Lower lobe of right lung (tissue), 2 donors: ENCODE results near the gene MGAT5. TPM values are rescaled to one million over a fixed set of nuclear protein-coding genes. Genes with fewer than 3 reads are reported as not detected.
A peak's percentile ranks its signal among the peaks of the same experiment; 100 is the strongest.

Experiments used
- ATAC-seq, 2 donors: fragments of 200-7000 bp; cut with Tn5 transposase; one replicate each; pipeline ENCODE4 v1.9.1; 2020 to 2022; ENCODE audit warnings: mild to moderate bottlenecking in 2 of 2, moderate library complexity in 2 of 2
- DNase-seq: peaks from one replicate; pipeline ENCODE4 v3.0.0-alpha.2; 2020
- H3K27ac ChIP-seq: fragments of 200-600 bp; one replicate; pipeline ENCODE4 v1.8.0; 2022
- H3K27me3 ChIP-seq: fragments of 200-600 bp; one replicate; pipeline ENCODE4 v1.8.0; 2022; ENCODE audit warnings: low read depth
- H3K36me3 ChIP-seq: fragments of 200-600 bp; one replicate; pipeline ENCODE4 v1.8.0; 2022; ENCODE audit warnings: mild to moderate bottlenecking
- H3K4me1 ChIP-seq: fragments of 200-600 bp; one replicate; pipeline ENCODE4 v1.8.0; 2022
- H3K4me3 ChIP-seq: fragments of 200-600 bp; one replicate; pipeline ENCODE4 v1.8.0; 2022; ENCODE audit warnings: mild to moderate bottlenecking
- H3K9me3 ChIP-seq: fragments of 200-600 bp; one replicate; pipeline ENCODE4 v1.8.0; 2022
- intact Hi-C: fragments of 100-400 bp; cut with DNase I; formaldehyde crosslinking; loops from one replicate; pipeline ENCODE4 v1.11.0; 2022
- total RNA-seq: library from RNA; stranded (reverse); fragmentation: NEBNext Ultra II Directional; extraction: Animal tissue kit (Norgen Biotek cat#: 25700); gene quantifications from one replicate; pipeline ENCODE4 v1.2.1, GENCODE V29; 2021
- TF ChIP-seq, protein P1 (sequence below): fragments of 200-600 bp; IDR thresholded peaks from one replicate; pipeline ENCODE4 v1.8.0; 2022; ENCODE audit warnings: antibody characterized with exemption, mild to moderate bottlenecking
- donor health status: DM: no; HTN: yes; CAD: no; lungs with severe emphysema.

The MGAT5 gene
- total RNA-seq, 1 donor from 2014 or later, result 61.7 TPM

DNA sequence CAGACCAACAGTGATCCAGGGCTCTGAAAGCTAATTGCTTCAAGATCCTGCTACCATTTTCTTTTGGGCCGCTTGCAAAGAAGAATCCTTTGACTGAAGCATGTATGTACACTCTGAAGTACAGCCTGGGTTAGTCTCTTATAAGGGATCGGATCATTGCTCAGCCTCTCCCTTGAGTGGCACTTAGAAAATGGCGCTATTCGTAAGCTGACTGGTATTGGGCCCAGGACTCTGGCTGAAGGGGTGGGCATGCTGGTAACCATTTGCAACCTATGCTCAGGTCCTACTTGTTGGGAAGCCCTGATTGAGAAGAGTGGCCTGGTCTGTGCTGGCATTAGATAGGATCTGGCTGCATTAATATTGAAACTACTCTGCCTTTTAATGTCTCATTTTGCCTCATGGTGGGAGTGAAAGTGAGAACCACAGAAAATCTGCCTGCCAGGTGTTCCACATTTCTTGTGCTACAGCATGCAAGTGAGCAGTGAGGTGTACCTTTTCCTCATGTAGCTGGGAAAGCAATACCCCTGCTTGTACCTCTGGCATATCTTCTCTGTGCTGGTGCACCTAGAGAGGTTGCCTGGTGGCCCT, 661 bp upstream of the MGAT5 start:
- Histone ChIP-seq H3K27ac (no peak overlapping the region), H3K4me3 (no peak overlapping the region), H3K27me3 (no peaks in the 10 kb centered on the region), H3K36me3 (peaks cover 5% of the 10 kb centered on the region), H3K4me1 (peaks cover 37% of the 10 kb centered on the region), H3K9me3 (no peaks in the 10 kb centered on the region)
- TF ChIP-seq, protein P1, sequence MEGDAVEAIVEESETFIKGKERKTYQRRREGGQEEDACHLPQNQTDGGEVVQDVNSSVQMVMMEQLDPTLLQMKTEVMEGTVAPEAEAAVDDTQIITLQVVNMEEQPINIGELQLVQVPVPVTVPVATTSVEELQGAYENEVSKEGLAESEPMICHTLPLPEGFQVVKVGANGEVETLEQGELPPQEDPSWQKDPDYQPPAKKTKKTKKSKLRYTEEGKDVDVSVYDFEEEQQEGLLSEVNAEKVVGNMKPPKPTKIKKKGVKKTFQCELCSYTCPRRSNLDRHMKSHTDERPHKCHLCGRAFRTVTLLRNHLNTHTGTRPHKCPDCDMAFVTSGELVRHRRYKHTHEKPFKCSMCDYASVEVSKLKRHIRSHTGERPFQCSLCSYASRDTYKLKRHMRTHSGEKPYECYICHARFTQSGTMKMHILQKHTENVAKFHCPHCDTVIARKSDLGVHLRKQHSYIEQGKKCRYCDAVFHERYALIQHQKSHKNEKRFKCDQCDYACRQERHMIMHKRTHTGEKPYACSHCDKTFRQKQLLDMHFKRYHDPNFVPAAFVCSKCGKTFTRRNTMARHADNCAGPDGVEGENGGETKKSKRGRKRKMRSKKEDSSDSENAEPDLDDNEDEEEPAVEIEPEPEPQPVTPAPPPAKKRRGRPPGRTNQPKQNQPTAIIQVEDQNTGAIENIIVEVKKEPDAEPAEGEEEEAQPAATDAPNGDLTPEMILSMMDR, result no peak
- intact Hi-C loops, result no loop called here
- no peak for DNase-seq
- ATAC-seq, result peak in 1 of 2 donors; percentile 8

DNA sequence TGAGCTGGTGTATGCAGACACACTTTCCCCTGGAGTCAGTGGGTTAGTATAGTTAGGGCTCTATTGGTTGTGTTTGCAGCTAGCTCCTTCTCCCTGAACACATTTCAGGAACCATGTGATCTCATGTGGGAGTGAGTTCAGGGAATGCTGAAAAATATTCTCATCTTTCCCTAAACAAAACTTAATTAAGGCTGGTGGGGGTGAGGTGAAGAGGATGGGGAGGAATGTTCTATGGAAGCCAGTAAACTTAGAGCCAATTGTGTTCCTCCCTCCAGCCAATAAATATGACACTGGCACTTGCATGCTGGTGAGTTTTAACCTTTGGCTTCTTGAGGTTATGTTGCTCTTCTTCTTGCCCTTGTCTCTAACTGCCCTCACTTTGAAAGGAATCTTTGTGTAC, 952 bp downstream of the MGAT5 start:
- Histone ChIP-seq H3K27ac (no peak overlapping the region), H3K27me3 (no peaks in the 10 kb centered on the region), H3K9me3 (no peaks in the 10 kb centered on the region), H3K4me1 (peaks cover 44% of the 10 kb centered on the region), H3K4me3 (no peak overlapping the region), H3K36me3 (peaks cover 5% of the 10 kb centered on the region)
- no peak for DNase-seq
- intact Hi-C loops, result no loop called here
- no peak for ATAC-seq
- TF ChIP-seq, protein P1, result no peak

- Histone ChIP-seq H3K27me3 (no peaks in the 10 kb centered on the region), H3K4me3 (no peak overlapping the region), H3K36me3 (peaks cover 5% of the 10 kb centered on the region), H3K27ac (no peak overlapping the region), H3K9me3 (no peaks in the 10 kb centered on the region), H3K4me1 (peaks cover 52% of the 10 kb centered on the region)
- intact Hi-C loops, result no loop called here
- DNase-seq (no peak), ATAC-seq (no peak)
- TF ChIP-seq, protein P1, result no peak
Measured at GRCh38 chr2:134256956-134257355, 3.1 kb downstream of the MGAT5 start.

- no peak overlapping the region for H3K4me3 ChIP-seq
- H3K9me3 ChIP-seq, result no peaks in the 10 kb centered on the region
- no peaks in the 10 kb centered on the region for H3K27me3 ChIP-seq
- intact Hi-C loops, result no loop called here
- no peak overlapping the region for H3K27ac ChIP-seq
- ATAC-seq (no peak), DNase-seq (no peak)
- H3K36me3 ChIP-seq, result peaks cover 5% of the 10 kb centered on the region
- peaks cover 47% of the 10 kb centered on the region for H3K4me1 ChIP-seq
- TF ChIP-seq, protein P1, result no peak
Measured at GRCh38 chr2:134257509-134257908, 3.6 kb downstream of the MGAT5 start.

DNA sequence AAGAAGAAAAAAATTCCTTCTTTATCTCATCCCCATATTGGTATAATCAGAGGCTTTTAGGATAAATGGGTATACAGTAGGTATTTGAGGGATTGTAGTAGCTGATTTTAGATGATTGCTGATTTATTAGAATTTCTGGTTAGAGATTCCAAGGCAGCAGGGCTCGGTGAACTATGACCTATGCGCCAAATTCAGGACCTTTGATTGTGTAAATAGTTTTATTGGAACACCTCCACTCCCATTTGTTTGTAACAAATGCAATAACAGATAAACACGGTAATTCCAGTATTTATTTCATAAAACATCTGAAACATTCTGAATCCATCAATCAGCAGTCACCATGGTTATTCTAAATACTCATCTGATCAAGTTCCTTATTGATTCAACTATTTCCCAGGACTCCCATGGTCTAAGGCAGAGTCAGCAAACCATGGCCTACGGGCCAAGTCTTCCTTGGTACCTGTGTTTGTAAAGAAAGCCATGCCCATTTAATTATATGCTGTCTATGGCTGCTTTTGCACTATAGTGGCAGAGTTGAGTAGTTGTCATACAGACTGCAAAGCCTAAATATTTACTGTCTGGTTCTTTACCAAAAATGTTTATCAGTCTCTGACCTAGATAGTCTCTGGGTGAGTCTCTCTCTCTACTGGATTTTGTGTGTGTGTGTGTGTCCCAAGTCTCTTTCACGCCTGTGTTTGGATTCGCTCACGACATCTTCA, 4.3 kb downstream of the MGAT5 start:
- no peak overlapping the region for H3K4me3 ChIP-seq
- H3K36me3 ChIP-seq, result peaks cover 5% of the 10 kb centered on the region
- H3K9me3 ChIP-seq, result no peaks in the 10 kb centered on the region
- TF ChIP-seq, protein P1, result no peak
- no peak overlapping the region for H3K27ac ChIP-seq
- no peaks in the 10 kb centered on the region for H3K27me3 ChIP-seq
- DNase-seq (no peak), ATAC-seq (no peak)
- intact Hi-C loops, result no loop called here
- peaks cover 44% of the 10 kb centered on the region for H3K4me1 ChIP-seq
